Right ventricle myocardium inferior (tissue), 1 donor: ENCODE measurements around the gene SH3BGR. TPM values are rescaled to one million over a fixed set of nuclear protein-coding genes. Genes with fewer than 3 reads are reported as not detected.

ENCODE experiments used
- ATAC-seq: fragments of 200-7000 bp; cut with Tn5 transposase; one replicate; pipeline ENCODE4 v1.9.1; 2020; ENCODE audit warnings: mild to moderate bottlenecking, moderate library complexity
- DNase-seq: peaks from one replicate; pipeline ENCODE4 v3.0.0; 2021; ENCODE audit errors: missing footprints
- intact Hi-C: fragments of 100-400 bp; cut with DNase I; formaldehyde crosslinking; loops from one replicate; pipeline ENCODE4 v1.11.0; 2022
- total RNA-seq: library from RNA; stranded (reverse); fragmentation: NEBNext Ultra II Directional; extraction: Animal tissue kit (Norgen Biotek cat#: 25700); gene quantifications from one replicate; pipeline ENCODE4 v1.2.1, GENCODE V29; 2021
- donor health status: DM: no; HTN: yes; CAD: no; lungs with severe emphysema.

Gene SH3BGR
- total RNA-seq, 1 donor from 2014 or later, result 159 TPM

DNA sequence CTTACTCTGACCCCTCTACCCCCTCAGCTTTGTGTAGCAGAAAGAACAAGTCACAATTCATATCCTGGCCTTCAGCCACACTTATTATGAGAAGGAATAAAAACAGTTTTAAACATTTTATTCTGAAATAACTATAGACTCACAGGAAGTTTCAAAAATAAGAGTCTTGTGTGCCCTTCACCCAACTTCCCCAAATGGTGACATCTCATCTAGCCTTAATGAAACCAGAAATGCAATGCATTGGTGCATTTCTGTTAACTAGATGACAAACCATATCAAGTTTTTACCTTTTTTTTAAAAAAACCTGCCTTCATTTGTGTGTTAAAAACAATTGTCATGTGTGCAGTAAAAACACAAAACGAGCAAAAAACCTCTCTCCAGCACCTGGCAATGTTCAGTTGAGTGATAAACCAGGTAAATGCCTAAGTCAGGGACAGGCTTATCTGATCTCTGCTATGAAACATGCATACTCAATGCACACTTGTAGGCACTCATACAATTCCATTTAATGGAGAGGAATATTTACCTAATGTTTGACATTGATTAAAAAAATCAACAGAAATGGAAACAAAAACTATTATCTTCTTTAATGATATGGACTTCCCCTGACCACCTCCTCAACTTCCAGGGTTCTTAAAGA is 51.5 kb downstream of the SH3BGR start:
- ATAC-seq, result no peak
- no peak for DNase-seq

DNA sequence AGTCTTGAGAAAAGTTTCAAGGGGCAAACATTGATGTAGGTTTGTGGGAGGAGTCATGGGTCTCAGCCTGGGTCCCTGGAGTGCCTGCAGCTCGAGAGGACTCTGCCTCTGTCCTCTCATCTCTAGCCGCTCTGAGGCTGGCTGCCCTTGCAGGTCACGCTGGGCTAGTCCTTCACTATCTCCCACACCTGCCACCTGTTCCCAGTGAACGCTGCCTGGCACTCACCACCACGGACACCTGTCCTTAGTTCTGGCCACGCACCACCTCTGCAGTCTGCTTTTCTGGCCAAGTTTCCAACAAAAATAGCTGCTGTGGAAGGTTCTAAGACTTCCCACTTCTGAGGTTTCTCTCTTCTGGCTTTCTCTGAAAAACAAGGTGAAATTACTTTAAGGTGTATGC is 52.5 kb downstream of the SH3BGR start:
- intact Hi-C loops, result no loop called here
- ATAC-seq, result no peak
- no peak for DNase-seq

More for the DNA sequence above, 51.5 kb downstream of the SH3BGR start:
- intact Hi-C loops, result no loop called here

DNA sequence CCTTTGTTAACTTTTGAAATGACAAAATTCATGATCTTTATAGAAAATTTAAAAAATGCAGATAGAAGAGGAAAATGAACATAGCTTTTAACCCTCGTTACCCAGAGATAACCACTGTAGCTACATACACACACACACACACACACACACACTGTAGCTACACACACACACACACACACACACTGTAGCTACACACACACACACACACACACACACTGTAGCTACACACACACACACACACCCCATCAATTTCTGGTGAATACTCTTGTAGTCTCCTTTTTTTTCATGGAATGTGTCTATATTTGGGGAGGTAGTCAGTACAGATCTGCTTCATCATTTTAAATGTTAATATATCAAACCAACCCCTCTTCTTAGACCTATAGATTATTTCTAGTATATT is 58.5 kb downstream of the SH3BGR start:
- intact Hi-C loops, result no loop called here
- ATAC-seq (no peak), DNase-seq (no peak)

DNA sequence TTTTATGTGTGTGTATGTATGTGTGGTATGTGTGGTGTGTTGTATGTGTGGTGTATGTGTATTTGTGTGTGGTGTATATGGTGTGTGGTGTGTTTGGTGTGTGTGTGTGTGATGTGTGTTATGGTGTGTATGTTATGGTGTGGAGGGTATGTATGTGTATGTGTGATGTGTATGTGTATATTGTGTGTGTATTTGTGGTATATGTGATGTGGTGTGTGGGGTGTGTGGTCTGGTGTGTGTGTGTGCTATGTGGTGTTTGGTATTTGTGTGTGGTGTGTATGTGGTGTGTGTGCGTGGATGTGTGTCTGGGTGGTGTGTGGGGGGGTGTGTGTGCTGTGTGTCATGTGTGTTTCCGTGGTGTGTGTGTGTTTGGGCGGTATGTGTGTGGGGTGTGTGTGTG is 59.3 kb downstream of the SH3BGR start:
- no peak for DNase-seq
- intact Hi-C loops, result no loop called here
- ATAC-seq, result no peak

DNA sequence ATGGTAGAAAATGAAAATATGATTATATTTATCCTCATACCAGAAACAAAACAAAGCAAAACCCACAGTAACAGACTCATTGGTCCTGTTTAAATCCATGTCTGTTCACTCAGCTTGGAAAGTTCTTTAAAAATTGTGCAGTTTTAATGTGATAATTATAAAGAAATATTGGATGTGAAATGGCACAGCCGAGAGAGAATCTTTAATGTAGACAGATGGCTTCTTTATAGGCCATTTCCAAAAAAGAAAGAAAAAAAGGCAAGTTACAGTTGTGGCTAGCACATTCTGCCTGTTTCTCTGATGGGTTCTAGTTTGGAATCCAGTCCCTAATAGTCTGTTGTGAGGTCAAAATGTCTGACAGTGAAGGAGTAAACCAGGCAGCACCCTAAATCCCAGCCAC is 62.0 kb downstream of the SH3BGR start:
- intact Hi-C loops, result no loop called here
- DNase-seq (no peak), ATAC-seq (no peak)

DNA sequence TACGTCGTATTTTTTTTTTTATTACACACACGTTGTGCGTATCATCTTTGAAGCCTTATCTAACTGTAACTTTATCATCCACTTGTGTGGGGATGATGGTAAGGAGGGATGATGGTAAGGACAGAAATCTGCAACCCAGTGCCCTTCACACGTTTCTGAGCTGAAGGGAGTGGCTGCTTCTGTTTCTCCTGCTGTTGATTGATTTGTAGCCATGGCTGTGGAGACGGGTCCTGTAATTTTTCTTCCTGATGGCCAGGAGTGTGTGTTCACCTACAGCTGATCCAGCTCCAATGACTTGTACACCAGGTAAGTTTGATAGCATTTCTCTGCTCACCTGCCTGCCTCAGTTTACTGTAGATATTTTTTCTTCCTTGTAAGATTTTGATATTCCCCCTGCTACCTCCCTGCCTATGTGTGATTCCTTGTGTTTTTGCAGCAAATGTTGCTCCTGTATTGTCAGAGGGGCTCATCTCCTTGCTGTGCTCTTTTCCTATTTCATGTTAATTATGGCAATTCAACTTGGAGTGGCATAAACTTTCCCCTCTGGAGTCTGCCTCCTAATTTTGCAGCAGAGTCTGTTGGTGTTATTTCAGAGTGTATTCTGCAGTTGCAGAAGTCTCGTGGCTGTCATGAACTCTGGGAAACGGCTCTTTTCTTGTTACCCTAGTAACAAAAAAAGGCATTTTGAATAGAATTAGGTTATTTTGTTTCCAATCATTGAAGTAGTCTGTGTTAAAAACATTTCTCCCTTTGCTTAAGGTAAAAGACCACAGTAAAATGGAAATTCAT is 64.1 kb downstream of the SH3BGR start:
- ATAC-seq (no peak), DNase-seq (no peak)
- intact Hi-C loops, result loop anchor here (5.0 kb wide), 1 partner anchor 116 kb away; no protein-coding TSS in a partner anchor

DNA sequence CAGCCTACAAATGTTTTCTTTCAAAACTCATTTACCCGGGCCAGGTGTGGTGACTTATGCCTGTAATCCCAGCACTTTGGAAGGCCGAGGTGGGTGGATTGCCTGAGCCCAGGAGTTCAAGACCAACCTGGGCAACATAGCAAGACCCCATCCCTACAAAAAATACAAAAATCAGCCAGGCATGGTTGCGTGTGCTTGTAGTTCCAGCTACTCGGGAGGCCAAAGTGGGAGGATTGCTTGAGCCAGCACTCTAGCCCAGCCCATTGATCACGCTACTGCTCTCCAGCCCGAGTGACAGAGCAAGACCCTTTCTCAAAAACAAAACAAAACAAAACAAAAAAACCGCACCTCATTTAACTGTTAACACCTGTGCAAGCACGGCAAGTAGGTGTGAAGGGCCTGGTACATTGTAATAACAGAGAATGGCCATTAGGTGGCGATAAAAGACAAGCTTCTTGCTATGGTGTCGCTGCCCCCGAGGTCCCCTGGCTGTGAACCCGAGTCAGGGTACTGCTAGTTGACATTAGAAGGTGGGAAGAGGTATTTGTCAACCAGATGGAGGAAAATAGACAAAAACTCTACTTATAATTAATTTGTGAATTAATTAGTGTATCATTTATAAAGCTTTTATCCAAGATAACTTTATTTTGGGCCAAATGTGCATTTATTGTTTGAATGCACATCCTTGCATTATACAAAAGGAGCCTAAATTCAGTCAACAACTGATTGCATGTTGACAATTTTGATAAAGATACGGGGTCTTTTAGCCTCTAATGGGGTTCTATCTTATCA is 66.5 kb downstream of the SH3BGR start:
- DNase-seq, result no peak
- intact Hi-C loops, result loop anchor here (1.0 to 5.0 kb wide), 2 partner anchors 114 to 197 kb away; no protein-coding TSS in a partner anchor
- peak; percentile 75 for ATAC-seq

DNA sequence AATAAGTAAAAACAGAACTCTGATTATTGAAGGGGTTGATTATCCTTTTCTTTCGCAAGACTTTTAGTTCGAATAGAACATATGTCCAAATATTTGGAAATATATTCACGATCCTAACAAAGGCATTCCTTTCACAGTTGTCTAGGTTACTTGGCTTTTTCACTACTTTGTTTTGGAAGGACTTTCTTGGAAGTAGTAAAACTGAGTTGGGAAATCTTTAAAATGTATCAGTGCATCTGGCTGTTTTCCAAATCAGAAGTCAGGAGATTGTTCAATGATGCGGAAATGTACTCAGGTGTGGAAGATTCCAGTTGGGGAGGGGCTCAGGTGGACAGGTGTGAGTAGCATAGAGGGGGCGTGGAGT is 67.1 kb downstream of the SH3BGR start:
- intact Hi-C loops, result loop anchor here (1.0 to 5.0 kb wide), 2 partner anchors 113 to 196 kb away; no protein-coding TSS in a partner anchor
- no peak for DNase-seq
- no peak for ATAC-seq

DNA sequence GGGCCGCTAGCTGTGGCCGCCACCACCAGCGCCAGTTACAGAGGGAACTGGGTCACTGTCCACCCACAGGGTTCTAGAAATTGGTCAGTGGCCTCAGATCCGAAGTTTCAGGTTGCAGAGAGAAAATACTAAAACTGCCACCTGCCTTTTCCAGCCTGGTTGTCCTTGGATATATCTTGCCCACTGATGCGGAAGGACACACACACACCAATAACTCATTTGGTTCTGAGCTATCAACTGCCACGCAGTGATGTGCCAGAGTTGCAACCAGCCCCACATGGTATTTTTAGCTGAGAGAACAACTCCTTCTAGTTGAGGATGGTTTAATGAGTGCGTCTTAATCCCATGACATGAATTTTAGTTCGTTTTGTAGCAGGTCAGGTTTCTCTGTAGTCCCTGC is 68.1 kb downstream of the SH3BGR start:
- ATAC-seq (peak; percentile 45), DNase-seq (no peak)
- intact Hi-C loops, result loop anchor here (5.0 kb wide), 1 partner anchor 112 kb away; no protein-coding TSS in a partner anchor

DNA sequence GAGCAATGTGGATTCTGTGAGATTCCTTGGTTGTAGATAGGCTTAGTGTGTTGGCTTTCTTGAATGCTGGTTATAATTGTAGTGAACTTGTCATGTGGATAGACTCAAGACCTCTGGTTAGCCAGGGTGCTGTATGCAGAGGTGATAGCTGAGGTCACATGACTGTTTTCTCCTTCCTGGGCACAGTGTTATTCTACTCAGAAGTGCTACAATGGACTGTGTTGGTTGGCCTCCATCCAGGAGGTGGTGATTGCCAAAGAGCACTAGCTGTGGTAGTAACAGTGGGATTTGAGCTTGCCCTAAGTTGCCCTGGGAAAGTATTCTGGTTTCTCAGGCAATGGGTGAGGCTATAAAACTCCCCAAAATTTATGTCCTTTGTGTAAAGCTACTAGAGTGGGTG is 71.6 kb downstream of the SH3BGR start:
- peak; percentile 56 for ATAC-seq
- DNase-seq, result no peak
- intact Hi-C loops, result no loop called here

DNA sequence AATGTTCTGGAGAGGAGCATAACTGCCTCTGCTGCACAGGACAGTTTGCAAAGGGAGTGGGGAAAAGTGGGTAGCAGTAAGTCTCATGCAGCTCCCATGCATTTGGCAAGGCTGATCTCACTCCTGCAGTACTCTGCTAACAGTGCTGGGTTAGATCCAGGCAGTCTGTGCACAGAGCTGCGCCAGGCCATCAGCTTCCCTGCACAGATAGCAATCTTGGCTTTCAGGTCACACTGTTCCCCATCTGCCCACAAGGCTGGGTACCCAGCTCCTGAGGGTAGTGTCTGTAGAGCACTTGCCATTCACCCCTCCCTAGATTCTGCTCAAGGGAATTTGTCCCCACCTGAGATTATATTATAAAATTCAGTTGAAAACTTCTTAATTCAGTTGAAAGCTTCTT is 72.1 kb downstream of the SH3BGR start:
- DNase-seq (no peak), ATAC-seq (no peak)
- intact Hi-C loops, result no loop called here

DNA sequence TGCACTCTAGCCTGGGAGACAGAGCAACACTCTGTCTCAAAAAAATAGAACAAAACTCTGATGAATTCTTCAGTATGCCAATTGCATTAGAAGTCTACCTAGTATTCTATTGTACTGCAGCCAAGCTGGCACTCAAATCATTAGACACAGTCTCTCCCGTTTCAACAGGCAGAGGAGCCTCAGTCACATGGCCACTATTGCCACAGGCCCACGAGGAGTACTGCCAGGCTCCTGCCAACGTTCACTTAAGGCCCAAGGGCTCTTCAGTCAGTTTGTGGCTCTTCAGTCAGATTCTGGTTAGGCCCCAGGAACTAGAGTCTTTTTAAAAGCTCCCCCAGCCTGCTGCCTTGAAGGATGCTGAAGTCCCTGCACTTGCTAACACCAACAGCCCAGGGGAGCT is 73.4 kb downstream of the SH3BGR start:
- intact Hi-C loops, result no loop called here
- ATAC-seq, result peak; percentile 78
- no peak for DNase-seq

DNA sequence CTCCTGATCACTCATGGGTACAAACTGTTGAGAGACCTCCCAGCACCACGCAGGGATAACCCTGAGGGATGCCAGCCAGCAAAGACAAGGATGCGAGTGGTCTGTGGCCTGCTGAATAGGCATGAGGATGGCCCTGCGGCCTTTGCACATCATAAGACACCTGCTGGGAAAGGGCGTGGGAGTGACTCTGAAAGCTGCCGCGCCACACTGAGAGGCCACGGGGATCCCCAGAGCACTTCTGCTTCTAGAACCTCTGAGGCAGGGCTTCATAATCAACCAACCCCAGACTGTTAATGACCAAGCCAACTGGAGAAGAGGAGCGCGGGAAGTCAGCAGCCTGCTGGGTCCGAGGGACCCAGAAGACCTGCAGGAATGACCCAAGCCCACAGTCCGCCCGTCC is 73.8 kb downstream of the SH3BGR start:
- DNase-seq (no peak), ATAC-seq (no peak)
- intact Hi-C loops, result no loop called here

DNA sequence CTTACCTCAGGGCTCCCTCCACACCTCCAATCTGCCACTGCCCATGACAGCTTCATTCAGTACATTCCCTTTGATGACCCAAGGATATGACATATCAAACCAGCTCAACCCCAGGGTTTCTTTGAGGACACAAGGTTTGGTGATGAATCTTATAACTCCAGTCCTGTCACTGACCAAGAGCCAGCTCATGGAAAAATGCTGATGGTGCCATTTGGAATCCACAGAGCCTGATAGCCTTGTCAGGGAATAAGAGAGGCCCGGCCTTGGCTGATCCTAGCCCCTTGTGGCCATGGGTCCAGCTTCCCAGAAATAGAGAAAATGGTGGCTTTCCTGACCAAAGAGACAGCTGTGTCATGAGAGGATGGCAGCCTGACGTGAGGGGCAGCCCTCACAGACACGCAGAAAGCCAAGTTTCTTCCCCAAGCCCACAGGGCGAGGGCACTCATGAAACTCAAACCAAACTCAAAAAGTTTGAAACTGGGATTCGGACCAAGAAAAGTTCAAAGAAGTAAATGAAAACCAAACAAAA is 75.4 kb downstream of the SH3BGR start:
- ATAC-seq (no peak), DNase-seq (no peak)
- intact Hi-C loops, result no loop called here

DNA sequence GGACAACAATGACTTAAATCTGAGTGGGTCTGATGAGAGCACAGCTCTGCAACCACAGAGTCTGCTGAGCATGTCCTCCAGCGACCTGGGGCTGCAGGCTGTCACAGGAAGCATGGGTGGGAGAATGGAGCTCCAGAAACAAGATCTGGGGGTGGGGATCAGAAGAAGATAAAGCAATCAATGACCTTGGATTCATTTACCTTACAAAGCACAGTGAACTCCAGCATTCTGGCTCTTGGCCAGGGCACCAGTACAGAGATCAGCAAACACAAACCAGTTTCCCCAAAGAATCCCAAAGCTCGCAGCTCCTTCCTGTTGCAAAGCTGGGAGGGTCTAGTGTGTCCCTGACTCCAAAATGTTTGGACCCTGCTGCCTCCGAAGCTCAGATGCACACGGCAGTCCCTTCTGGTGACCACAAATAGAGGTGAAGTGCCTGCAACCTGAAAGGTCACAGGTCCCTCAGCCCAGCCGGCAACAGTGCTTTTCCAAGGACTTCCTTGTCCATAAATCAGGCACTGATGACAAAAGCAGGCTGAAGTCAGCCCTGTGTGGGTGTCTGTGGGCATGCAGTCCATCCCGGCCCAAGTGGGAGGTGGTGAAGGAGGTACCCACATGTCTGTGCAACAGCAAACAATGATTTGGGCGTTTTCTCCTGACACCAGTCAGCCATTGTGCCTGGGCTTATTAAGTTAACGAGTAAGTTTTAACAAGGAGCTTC is 76.1 kb downstream of the SH3BGR start:
- intact Hi-C loops, result no loop called here
- DNase-seq (no peak), ATAC-seq (no peak)

DNA sequence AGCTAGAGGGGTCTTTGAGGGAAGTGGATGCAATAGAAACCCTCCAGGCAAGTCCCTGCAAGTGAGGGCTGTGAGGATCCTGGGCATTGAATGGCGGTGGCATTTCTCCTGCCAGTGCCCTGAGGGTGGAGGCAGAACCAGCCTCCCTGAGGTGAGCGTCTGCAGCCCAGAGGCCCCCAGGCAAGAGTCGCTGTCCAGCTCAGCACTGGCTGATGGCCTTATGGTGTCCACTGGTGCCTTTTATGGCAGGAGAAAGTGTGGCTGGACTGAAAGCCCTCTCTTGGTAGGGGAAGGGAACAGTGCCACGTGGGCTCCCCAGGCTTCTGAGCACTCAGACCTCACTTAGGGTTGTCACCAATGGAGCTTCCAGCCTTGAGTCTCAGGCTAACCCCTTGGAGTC is 77.3 kb downstream of the SH3BGR start:
- ATAC-seq (no peak), DNase-seq (no peak)
- intact Hi-C loops, result no loop called here

DNA sequence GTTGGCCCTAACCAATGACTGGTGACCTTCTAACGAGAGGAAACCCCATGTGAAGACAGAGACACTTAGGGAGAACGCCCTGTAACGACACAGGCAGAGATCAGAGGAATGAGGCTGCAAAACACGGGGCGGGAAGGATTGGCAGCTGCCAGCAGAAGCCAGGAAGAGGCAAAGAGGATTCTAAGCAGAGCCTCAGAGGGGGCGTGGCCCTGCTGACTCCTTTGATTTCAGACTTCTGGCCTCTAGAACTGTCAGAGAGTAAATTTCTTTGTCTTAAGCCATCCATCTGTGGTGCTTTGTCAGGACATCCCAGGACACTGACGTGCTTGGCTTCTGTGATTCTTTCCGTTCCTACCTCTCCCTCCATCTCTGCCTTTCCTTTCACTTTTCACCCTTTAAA is 79.3 kb downstream of the SH3BGR start:
- ATAC-seq, result no peak
- intact Hi-C loops, result no loop called here

DNA sequence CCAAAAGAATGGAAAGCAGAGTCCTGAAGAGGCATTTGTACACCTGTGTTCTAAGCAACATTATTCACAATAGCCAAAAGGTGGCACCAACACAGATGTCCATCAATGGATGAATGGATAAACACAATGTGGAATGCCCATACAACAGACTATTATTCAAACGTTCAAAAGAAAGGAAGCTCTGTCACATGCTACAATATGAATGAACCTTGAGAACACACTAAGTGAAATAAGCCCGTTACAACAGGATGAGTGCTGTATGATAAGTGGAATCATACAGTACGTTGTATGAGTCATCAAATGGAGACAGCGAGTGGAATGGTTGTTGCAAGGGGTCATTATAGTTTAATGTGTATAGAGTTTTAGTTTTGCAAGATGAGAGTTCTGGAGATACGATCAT is 80.1 kb downstream of the SH3BGR start:
- DNase-seq (no peak), ATAC-seq (no peak)
- intact Hi-C loops, result no loop called here

More for the DNA sequence above, 79.3 kb downstream of the SH3BGR start:
- DNase-seq, result no peak
